H1 (cell line): Measurements from ENCODE around the gene CRTC2. TPM values are rescaled to one million over a fixed set of nuclear protein-coding genes. Genes with fewer than 3 reads are reported as not detected.

ENCODE experiments used
- CTCF ChIA-PET: fragments of 300-600 bp; sonication (Branson Sonifier 250); formaldehyde crosslinking; loops from one replicate; lab custom pipeline; 2021; ENCODE audit not compliant: partially characterized antibody; lab: Charles Lee
- POLR2A ChIA-PET: fragments of 300-600 bp; sonication (Branson Sonifier 250); formaldehyde crosslinking; loops from one replicate; lab custom pipeline; 2021; ENCODE audit warnings: inconsistent platforms; ENCODE audit not compliant: partially characterized antibody; lab: Charles Lee
- DNase-seq, 2 experiments: peaks; one replicate each; pipeline versions ENCODE4 v3.0.0 to v3.0.0-alpha.2; 2010 to 2022; ENCODE audit warnings: low spot score in 2 of 2, low read depth in 1 of 2, mixed read lengths in 1 of 2
- FAIRE-seq: peaks from 2 replicates; lab custom pipeline; 2011; peaks lifted over from hg19 to GRCh38; lab: Jason Lieb, UNC
- H2AFZ ChIP-seq: 2 replicates; pipeline ENCODE4 v1.8.1; 2012; ENCODE audit warnings: low read length, inconsistent platforms
- H2AK5ac ChIP-seq: 2 replicates; pipeline ENCODE4 v1.6.1; 2013; ENCODE audit warnings: low read depth, low read length
- H2BK120ac ChIP-seq: replicated peaks from 2 replicates; pipeline ENCODE3; 2013; ENCODE audit warnings: low read depth, low read length, inconsistent platforms
- H2BK12ac ChIP-seq: 2 replicates; pipeline ENCODE4 v1.6.1; 2013; ENCODE audit warnings: low read depth, low read length
- H2BK15ac ChIP-seq: 2 replicates; pipeline ENCODE4 v1.6.1; 2013; ENCODE audit warnings: low read length
- H2BK20ac ChIP-seq: 2 replicates; pipeline ENCODE4 v1.6.1; 2013; ENCODE audit warnings: low read length
- H2BK5ac ChIP-seq: 2 replicates; pipeline ENCODE4 v1.6.1; 2013; ENCODE audit warnings: low read depth, low read length
- H3K14ac ChIP-seq: 2 replicates; pipeline ENCODE4 v1.6.1; 2013; ENCODE audit warnings: inconsistent platforms; ENCODE audit not compliant: insufficient read length
- H3K18ac ChIP-seq: 2 replicates; pipeline ENCODE4 v1.6.1; 2013; ENCODE audit warnings: low read length; ENCODE audit errors: extremely low read depth
- H3K23ac ChIP-seq: 2 replicates; pipeline ENCODE4 v1.6.1; 2013; ENCODE audit warnings: inconsistent platforms; ENCODE audit not compliant: insufficient read length
- H3K23me2 ChIP-seq: 2 replicates; pipeline ENCODE4 v1.6.1; 2013; ENCODE audit warnings: low read depth, low read length
- H3K27ac ChIP-seq: 2 replicates; pipeline ENCODE4 v1.6.1; 2011; ENCODE audit warnings: low read depth, low read length, inconsistent platforms
- H3K27me3 ChIP-seq, 4 experiments: replicated peaks in 1 of 4; 1 replicate in 1 of 4; 2 replicates in 3 of 4; pipeline versions ENCODE4 v1.6.1 to v1.8.1; 2011 to 2013; ENCODE audit warnings: low read length in 3 of 4, mild to moderate bottlenecking in 3 of 4, inconsistent platforms in 2 of 4, mixed read lengths in 2 of 4, moderate library complexity in 1 of 4; ENCODE audit not compliant: control insufficient read depth in 3 of 4, insufficient read depth in 3 of 4; ENCODE audit errors: extremely low read depth in 1 of 4
- H3K36me3 ChIP-seq, 4 experiments: 2 replicates each; pipeline versions ENCODE4 v1.6.1 to v1.8.1; 2011 to 2013; ENCODE audit warnings: mild to moderate bottlenecking in 4 of 4, low read length in 3 of 4, moderate library complexity in 2 of 4, control low read depth in 1 of 4, inconsistent platforms in 1 of 4; ENCODE audit not compliant: insufficient read depth in 4 of 4, control insufficient read depth in 2 of 4
- H3K4ac ChIP-seq: replicated peaks from 2 replicates; pipeline ENCODE3; 2013; ENCODE audit warnings: low read length, low read depth, mixed read lengths, inconsistent platforms; ENCODE audit not compliant: insufficient read length
- H3K4me1 ChIP-seq, 4 experiments: replicated peaks in 1 of 4; 1 replicate in 1 of 4; 2 replicates in 3 of 4; pipeline versions ENCODE4 v1.6.1 to v1.8.1; 2011 to 2013; ENCODE audit warnings: low read length in 3 of 4, inconsistent platforms in 2 of 4, mixed read lengths in 1 of 4; ENCODE audit not compliant: insufficient read depth in 4 of 4, control insufficient read depth in 3 of 4
- H3K4me2 ChIP-seq, 2 experiments: 2 replicates each; pipeline versions ENCODE4 v1.6.1 to v1.8.1; 2011 to 2013; ENCODE audit warnings: low read depth in 2 of 2, low read length in 2 of 2, control low read depth in 1 of 2, inconsistent platforms in 1 of 2, mild to moderate bottlenecking in 1 of 2; ENCODE audit not compliant: insufficient read depth in 1 of 2
- H3K4me3 ChIP-seq, 4 experiments: fragments of 200-600, 300-600 bp in 1 of 4; sonication (generic), shearing (Covaris generic), sonication (Bioruptor Twin) in 1 of 4; 2 replicates each; pipeline versions ENCODE4 v1.5.1 to v1.8.1; 2011 to 2016; ENCODE audit warnings: low read length in 4 of 4, low read depth in 3 of 4, control low read depth in 2 of 4, inconsistent platforms in 2 of 4, mild to moderate bottlenecking in 2 of 4, mixed read lengths in 1 of 4, moderate library complexity in 1 of 4; ENCODE audit not compliant: insufficient read depth in 2 of 4; ENCODE audit errors: extremely low read depth in 1 of 4
- H3K56ac ChIP-seq: replicated peaks from 2 replicates; pipeline ENCODE3; 2013; ENCODE audit warnings: low read depth, mild to moderate bottlenecking, mixed read lengths, low read length, inconsistent platforms; ENCODE audit not compliant: insufficient read length
- H3K79me1 ChIP-seq: 2 replicates; pipeline ENCODE4 v1.6.1; 2013; ENCODE audit warnings: low read depth, low read length, control low read depth
- H3K79me2 ChIP-seq, 2 experiments: 2 replicates each; pipeline versions ENCODE4 v1.6.1 to v1.8.1; 2012 to 2013; ENCODE audit warnings: low read length in 2 of 2, mild to moderate bottlenecking in 2 of 2, inconsistent platforms in 1 of 2; ENCODE audit not compliant: insufficient read depth in 2 of 2, control insufficient read depth in 1 of 2
- H3K9ac ChIP-seq, 4 experiments: replicated peaks in 1 of 4; 1 replicate in 1 of 4; 2 replicates in 3 of 4; pipeline versions ENCODE4 v1.6.1 to v1.8.1; 2011 to 2013; ENCODE audit warnings: low read depth in 3 of 4, low read length in 3 of 4, control low read depth in 2 of 4, mild to moderate bottlenecking in 2 of 4, moderate library complexity in 2 of 4, inconsistent platforms in 1 of 4; ENCODE audit errors: extremely low read depth in 1 of 4
- H3K9me3 ChIP-seq, 2 experiments: 2 replicates each; pipeline versions ENCODE4 v1.6.1 to v1.8.1; 2012 to 2013; ENCODE audit warnings: mild to moderate bottlenecking in 2 of 2, moderate library complexity in 2 of 2, control low read depth in 1 of 2, inconsistent platforms in 1 of 2, low read depth in 1 of 2, low read length in 1 of 2, mixed read lengths in 1 of 2; ENCODE audit not compliant: insufficient read depth in 2 of 2
- H4K20me1 ChIP-seq, 2 experiments: replicated peaks in 1 of 2; 2 replicates each; pipeline versions ENCODE3 to v1.8.1; 2011 to 2013; ENCODE audit warnings: inconsistent platforms in 2 of 2, low read length in 2 of 2, mild to moderate bottlenecking in 1 of 2; ENCODE audit not compliant: insufficient read depth in 2 of 2, control insufficient read depth in 1 of 2
- H4K5ac ChIP-seq: 2 replicates; pipeline ENCODE4 v1.6.1; 2013; ENCODE audit warnings: low read length, low read depth, mixed read lengths, inconsistent platforms; ENCODE audit not compliant: insufficient read length
- H4K8ac ChIP-seq: 2 replicates; pipeline ENCODE4 v1.8.0; 2013; ENCODE audit warnings: mild to moderate bottlenecking, moderate library complexity, low read length, inconsistent platforms; ENCODE audit not compliant: insufficient read depth; ENCODE audit errors: extremely low read depth
- H4K91ac ChIP-seq: replicated peaks from 2 replicates; pipeline ENCODE3; 2013; ENCODE audit warnings: low read length, mixed read lengths, inconsistent platforms; ENCODE audit not compliant: insufficient read length
- BRCA1 ChIP-seq: IDR thresholded peaks from 2 replicates; pipeline ENCODE4 v1.6.1; 2012; ENCODE audit warnings: low read depth, low read length, improper control_type of control experiment
- CREB1 ChIP-seq: IDR thresholded peaks from 2 replicates; pipeline ENCODE4 v1.6.1; 2012; ENCODE audit warnings: inconsistent platforms
- EZH2 ChIP-seq: fragments of 200-600 bp; sonication (generic); IDR thresholded peaks from 2 replicates; pipeline ENCODE4 v1.7.1; 2012; ENCODE audit warnings: low read depth, mild to moderate bottlenecking, moderate library complexity, low read length, inconsistent platforms; ENCODE audit not compliant: severe bottlenecking
- MAFK ChIP-seq: IDR thresholded peaks from 2 replicates; pipeline ENCODE4 v1.6.1; 2012; ENCODE audit warnings: low read depth, mild to moderate bottlenecking, improper control_type of control experiment, low read length
- MAX ChIP-seq: IDR thresholded peaks from 2 replicates; pipeline ENCODE4 v1.6.1; 2012; ENCODE audit warnings: inconsistent platforms
- POLR2AphosphoS5 ChIP-seq: IDR thresholded peaks from 2 replicates; pipeline ENCODE4 v1.6.1; 2011; ENCODE audit warnings: low read depth, low read length
- RAD21 ChIP-seq, 2 experiments: IDR thresholded peaks in 1 of 2; conservative IDR thresholded peaks in 1 of 2; 2 replicates each; pipeline ENCODE4 v1.6.1; 2011; ENCODE audit warnings: low read depth in 2 of 2, low read length in 2 of 2, improper control_type of control experiment in 1 of 2, inconsistent platforms in 1 of 2, mild to moderate bottlenecking in 1 of 2, moderate library complexity in 1 of 2
- RFX5 ChIP-seq: IDR thresholded peaks from 2 replicates; pipeline ENCODE4 v1.6.1; 2011; ENCODE audit warnings: low read depth, low read length, improper control_type of control experiment, borderline replicate concordance
- SP2 ChIP-seq: IDR thresholded peaks from 2 replicates; pipeline ENCODE4 v1.6.1; 2012; ENCODE audit warnings: mild to moderate bottlenecking, low read length, inconsistent platforms
- SP4 ChIP-seq: IDR thresholded peaks from 2 replicates; pipeline ENCODE4 v1.6.1; 2012; ENCODE audit warnings: low read length, inconsistent platforms
- WGBS, 2 experiments: shearing (Covaris generic) in 1 of 2; methylation state at CpG; one replicate each; pipeline versions ENCODE4 v1.1.6 to v1.1.7; 2013 to 2015; ENCODE audit warnings: low lambda C conversion rate in 2 of 2, mixed read lengths in 2 of 2, inconsistent platforms in 1 of 2, low coverage in 1 of 2, missing lambda C conversion rate in 1 of 2; ENCODE audit not compliant: insufficient replicate concordance in 2 of 2, insufficient coverage in 1 of 2, insufficient read length in 1 of 2; ENCODE audit errors: extremely low coverage in 1 of 2, missing lambda C conversion rate in 1 of 2; 5-methylcytosine and 5-hydroxymethylcytosine counted together
- polyA plus RNA-seq, 7 experiments: library from polyadenylated mRNA; depleted of rRNA in 3 of 7; stranded (reverse) in 5 of 7; unstranded in 2 of 7; fragments of >200 nt in 5 of 7; fragments of 200-250 nt in 2 of 7; gene quantifications; 1 replicate in 5 of 7; 2 replicates in 1 of 7; 4 replicates in 1 of 7; pipeline versions ENCODE4 v1.2.1 to v1.2.3, GENCODE V29; 2011 to 2013; ENCODE audit warnings: missing spikeins in 2 of 7, mixed read lengths in 2 of 7
- total RNA-seq: library from RNA; stranded (reverse); fragmentation: NEBNext Ultra II Directional; extraction: Animal tissue kit (Norgen Biotek cat#: 25700); gene quantifications from 2 replicates; pipeline ENCODE4 v1.2.1, GENCODE V29; 2021

CRTC2 gene
- total and polyA plus RNA-seq, 2 of the 8 experiments (the other 6 are each of a cell fraction or from before 2014, with no cell fraction given) = 28.6 to 34.3 TPM

GRCh38 chr1:153967107-153967999, 8.9 kb upstream of the CRTC2 start, which contains the start of gene CREB3L4:
Gene CREB3L4 (plus strand): TSS chr1:153967902. CDS start chr1:153968526, 624 bp downstream.
- Histone ChIP-seq H2BK15ac (peak within 1 kb of the TSS; percentile 90), H4K5ac (peak within 1 kb of the TSS; percentile 99), H4K91ac (peak within 1 kb of the TSS; percentile 94), H3K9me3 (no peaks in the 10 kb centered on the region), H3K4me1 (peaks cover 0 to 12% (median 5%) of the 10 kb centered on the region in 4 experiments; a peak in 5 of 7 replicates), H3K18ac (peak within 1 kb of the TSS; percentile 95), H3K56ac (peak within 1 kb of the TSS; percentile 88), H2BK20ac (no peak within 1 kb of the TSS), H3K4ac (peak within 1 kb of the TSS; percentile 99), H2AFZ (no peak within 1 kb of the TSS), H3K79me1 (no peaks in the 10 kb centered on the region; the same call in 1 of the 2 replicates), H2AK5ac (no peak within 1 kb of the TSS), H2BK12ac (no peak within 1 kb of the TSS; the same call in 1 of the 2 replicates), H3K27ac (peak within 1 kb of the TSS; percentile 91), H3K27me3 (no peaks in the 10 kb centered on the region), H3K4me3 (peak within 1 kb of the TSS; percentile 51 to 77 (median 66)), H3K23me2 (peaks cover 21% of the 10 kb centered on the region), H2BK5ac (peak within 1 kb of the TSS; percentile 98), H2BK120ac (peak within 1 kb of the TSS; percentile 43), H3K9ac (peak within 1 kb of the TSS; percentile 68 to 84 (median 82)), H4K8ac (peak within 1 kb of the TSS; percentile 93; the same call in 1 of the 2 replicates), H3K36me3 (peaks cover 0 to 4% (median 0%) of the 10 kb centered on the region in 4 experiments; a peak in 1 of 8 replicates), H3K4me2 (peak within 1 kb of the TSS; percentile 69 to 91), H3K23ac (no peak within 1 kb of the TSS), H4K20me1 (no peaks in the 10 kb centered on the region), H3K79me2 (peaks cover 4 to 28% of the 10 kb centered on the region in 2 experiments; a peak in 3 of 4 replicates), H3K14ac (no peak within 1 kb of the TSS)
- ChIA-PET POLR2A (interaction anchor here (0.6 to 15.7 kb wide), 26 partner anchors 9 to 1039 kb away, joined by 3 to 454 read pairs (median 4); partner anchors contain the start of genes CRTC2, DENND4B, GATAD2B and JTB), CTCF (interaction anchor here (0.6 to 4.5 kb wide), 15 partner anchors 8 to 170 kb away, joined by 3 to 29 read pairs (median 6); partner anchors contain the start of genes DENND4B, JTB and RAB13)
- DNase-seq (peak in 1 of 2 experiments; percentile 90), FAIRE-seq (no peak)
- 1% methylated on average over 60 of the region's 60 CpGs; no CpG with 5 or more reads in 1 of the 2 experiments for WGBS, 2 experiments
- TF ChIP-seq BRCA1 = 0 out of 2 replicates have a peak, but pooled peaks have one; percentile 6
- TF ChIP-seq RFX5 = peak; percentile 36; the same call in 1 of the 2 replicates
- peak; percentile 93 for TF ChIP-seq POLR2AphosphoS5
- TF ChIP-seq SP4 = peak; percentile 74; the same call in 1 of the 2 replicates
- TF ChIP-seq SP2 = peak; percentile 69
- peak; percentile 93 for TF ChIP-seq MAX
- no peak for TF ChIP-seq EZH2
- 0 out of 2 replicates have a peak, but pooled peaks have one; percentile 15 for TF ChIP-seq MAFK
- TF ChIP-seq RAD21 (IDR thresholded peaks at IDR 0.05 in 1 of 2, conservative IDR thresholded peaks at IDR 0.05 in 1 of 2; ENCODE audit: low read depth in 2 of 2, low read length in 2 of 2) = peak; percentile 6 to 11; a peak in 1 of 4 replicates
- peak; percentile 46; the same call in 1 of the 2 replicates for TF ChIP-seq CREB1
